Inferior parietal cortex (tissue), 1 donor: ENCODE results near the gene ILRUN.
A peak's percentile ranks its signal among the peaks of the same experiment; 100 is the strongest.
"Not testable (repeated sequence)": the region's sequence is repeated elsewhere in the genome, so short reads cannot be mapped to it uniquely, and the experiment has no call there.

Experiments used
- DNase-seq: peaks from one replicate; pipeline ENCODE4 v3.0.0-alpha.2; 2016; ENCODE audit errors: extremely low spot score

The ILRUN gene

GRCh38 chr6:34696739-34697543 is at the start of gene ILRUN:
ILRUN (minus strand) TSS chr6:34696767; CDS start chr6:34696603, 164 bp downstream.
- DNase-seq, result peak; percentile 98

GRCh38 chr6:34745277-34746103 is 48.9 kb upstream of the ILRUN start:
- DNase-seq, result no peak

- DNase-seq, result not testable (repeated sequence)
Measured at GRCh38 chr6:34744294-34744647, 47.7 kb upstream of the ILRUN start.

- no peak for DNase-seq
Measured at GRCh38 chr6:34743625-34744293, 47.2 kb upstream of the ILRUN start.

DNA sequence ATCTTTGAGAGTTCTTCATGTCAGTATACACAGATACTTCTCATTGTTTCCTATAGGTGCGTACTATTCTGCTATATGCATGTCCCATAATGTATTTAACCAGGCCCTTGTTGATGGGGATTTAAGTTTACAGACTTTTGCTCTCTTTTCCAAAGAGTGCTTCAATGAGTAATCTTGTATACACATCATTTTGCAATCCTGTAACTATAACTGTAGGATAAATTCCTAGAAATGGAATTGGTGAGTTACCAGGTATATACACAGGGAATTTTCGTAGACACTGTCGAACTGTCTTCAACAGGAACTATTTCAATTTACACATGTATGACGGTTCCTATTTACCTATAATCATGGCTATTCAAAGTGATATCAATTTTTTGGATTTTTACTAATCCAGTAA is 45.5 kb upstream of the ILRUN start:
- no peak for DNase-seq

DNA sequence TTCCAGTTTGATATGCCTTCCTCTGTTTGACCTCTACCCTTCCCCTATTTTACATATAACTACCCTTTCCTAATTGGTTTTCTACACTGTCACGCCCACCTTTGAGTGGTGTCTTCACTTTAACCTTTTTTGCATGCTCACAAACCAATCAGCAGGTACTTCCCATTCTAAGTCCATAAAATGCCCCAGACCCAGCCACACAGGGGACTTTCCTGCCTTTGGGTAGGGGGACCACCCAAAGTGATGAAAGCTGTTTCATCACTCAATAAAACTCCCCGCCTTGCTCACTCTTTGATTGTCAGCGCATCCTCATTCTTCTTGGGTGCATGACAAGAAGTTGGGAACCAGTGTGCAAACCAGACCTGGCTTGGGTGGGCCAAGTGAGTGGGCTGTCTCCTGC is 40.3 kb upstream of the ILRUN start:
- DNase-seq, result no peak

DNA sequence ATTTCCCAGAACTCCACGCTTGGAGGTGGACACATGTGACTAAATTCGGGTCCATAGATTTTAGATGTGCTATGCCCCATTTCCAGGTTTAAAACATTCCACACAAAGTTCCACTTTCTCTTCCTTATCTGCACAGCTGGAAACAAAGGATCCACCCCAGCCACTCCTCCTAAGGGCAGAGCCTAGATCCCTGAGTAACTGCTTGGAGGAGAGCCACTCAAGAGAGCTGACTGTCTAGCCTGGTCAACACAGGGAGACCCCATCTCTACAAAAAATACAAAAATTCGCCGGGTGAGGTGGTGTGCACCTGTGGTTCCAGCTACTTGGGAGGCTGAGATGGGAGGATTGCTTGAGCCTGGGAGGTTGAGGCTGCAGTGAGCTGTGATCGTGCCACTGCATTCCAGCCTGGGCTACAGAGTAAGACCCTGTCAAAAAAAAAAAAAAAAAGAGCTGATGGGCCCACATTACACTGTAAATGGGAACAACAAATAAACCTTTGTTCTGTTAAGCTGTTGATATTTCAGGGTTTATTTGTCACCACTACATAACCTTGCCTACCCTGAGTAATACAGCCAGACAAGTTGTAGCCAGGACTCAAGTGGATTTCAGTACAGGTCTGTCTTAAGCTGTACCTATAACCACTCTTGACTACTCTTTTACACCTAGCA is 35.0 kb upstream of the ILRUN start:
- DNase-seq, result no peak

GRCh38 chr6:34729631-34730470 is 33.3 kb upstream of the ILRUN start:
- DNase-seq, result no peak

DNA sequence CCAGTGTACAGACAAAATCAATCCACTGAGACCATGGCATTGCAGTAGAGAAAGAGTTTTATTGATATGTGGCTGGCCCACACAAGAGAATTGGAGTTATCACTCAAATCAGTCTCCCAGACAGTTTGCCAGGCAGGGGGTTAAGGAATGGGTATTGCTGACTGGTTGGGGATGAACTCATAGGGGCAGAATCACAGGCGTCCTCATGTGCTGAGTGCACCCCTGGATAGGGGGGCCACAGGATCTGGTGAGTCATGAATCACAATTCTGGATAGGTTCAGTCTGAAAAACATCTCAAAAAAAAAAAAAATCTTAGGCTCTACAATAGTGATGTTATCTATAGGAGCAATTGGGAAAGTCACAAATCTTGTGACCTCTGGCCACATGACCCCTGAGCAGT is 29.5 kb upstream of the ILRUN start:
- DNase-seq, result no peak

GRCh38 chr6:34723203-34723602 is 26.6 kb upstream of the ILRUN start:
- DNase-seq, result no peak

DNA sequence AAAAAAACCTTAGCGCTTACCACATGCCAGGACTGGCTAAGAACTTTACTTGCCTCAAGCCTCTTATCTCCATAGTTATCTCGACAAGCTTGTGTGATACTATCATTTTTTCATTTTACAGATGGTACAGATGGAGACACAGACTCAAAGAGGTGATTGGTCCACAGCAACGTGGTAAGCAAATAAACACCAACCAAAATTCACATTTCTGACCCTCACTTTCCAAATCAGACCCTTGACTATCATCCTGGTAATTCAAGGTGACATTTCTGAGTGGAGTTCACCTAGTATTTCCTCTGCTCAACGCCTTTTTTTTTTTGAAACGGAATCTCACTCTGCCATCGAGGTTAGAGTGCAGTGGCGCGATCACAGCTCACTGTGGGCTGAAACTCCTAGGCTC is 25.9 kb upstream of the ILRUN start:
- no peak for DNase-seq

GRCh38 chr6:34720160-34720559 is 23.6 kb upstream of the ILRUN start:
- DNase-seq, result not testable (repeated sequence)

DNA sequence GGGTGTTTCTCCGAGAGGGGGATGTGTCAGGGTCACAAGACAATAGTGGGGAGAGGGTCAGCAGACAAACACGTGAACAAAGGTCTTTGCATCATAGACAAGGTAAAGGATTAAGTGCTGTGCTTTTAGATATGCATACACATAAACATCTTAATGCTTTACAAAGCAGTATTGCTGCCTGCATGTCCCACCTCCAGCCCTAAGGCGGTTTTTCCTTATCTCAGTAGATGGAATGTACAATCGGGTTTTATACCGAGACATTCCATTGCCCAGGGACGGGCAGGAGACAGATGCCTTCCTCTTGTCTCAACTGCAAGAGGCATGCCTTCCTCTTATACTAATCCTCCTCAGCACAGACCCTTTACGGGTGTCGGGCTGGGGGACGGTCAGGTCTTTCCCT is 23.1 kb upstream of the ILRUN start:
- not testable (repeated sequence) for DNase-seq

- no peak for DNase-seq
Measured at GRCh38 chr6:34718976-34719375, 22.4 kb upstream of the ILRUN start.

DNA sequence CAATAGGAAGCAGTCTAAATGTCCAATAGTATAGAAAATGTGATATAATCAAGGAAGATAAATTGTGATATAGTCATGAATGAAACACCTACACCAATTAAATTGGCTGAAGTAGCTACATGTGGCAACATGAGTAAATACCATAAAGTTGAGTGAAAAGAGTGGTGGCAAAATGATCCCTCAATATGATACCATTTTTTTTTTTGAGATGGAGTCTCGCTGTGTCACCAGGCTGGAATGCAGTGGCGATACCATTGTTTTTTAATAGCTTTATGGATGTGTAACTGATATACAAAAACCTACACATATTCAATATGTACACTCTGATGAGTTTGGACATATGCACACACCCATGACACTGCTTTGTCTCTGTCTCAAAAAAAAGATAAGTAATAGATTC is 20.9 kb upstream of the ILRUN start:
- DNase-seq, result no peak

GRCh38 chr6:34714663-34715062 is 18.1 kb upstream of the ILRUN start:
- peak; percentile 8 for DNase-seq

DNA sequence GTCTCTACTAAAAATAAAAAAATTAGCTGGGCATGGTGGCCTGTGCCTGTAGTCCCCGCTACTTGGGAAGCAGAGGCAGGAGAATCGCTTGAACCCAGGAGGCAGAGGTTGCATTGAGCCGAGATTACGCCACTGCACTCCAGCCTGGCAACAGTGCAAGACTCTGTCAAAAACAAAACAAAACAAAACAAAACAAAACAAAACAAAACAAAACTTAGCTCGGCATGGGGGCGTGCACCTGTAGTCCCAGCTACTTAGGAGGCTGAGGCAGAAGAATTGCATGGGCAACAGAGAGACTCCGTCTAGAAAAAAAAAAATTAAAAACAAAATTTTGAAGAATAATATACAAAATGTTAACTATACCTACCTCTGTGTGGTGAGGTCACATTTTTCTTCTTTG is 16.3 kb upstream of the ILRUN start:
- DNase-seq, result not testable (repeated sequence)

DNA sequence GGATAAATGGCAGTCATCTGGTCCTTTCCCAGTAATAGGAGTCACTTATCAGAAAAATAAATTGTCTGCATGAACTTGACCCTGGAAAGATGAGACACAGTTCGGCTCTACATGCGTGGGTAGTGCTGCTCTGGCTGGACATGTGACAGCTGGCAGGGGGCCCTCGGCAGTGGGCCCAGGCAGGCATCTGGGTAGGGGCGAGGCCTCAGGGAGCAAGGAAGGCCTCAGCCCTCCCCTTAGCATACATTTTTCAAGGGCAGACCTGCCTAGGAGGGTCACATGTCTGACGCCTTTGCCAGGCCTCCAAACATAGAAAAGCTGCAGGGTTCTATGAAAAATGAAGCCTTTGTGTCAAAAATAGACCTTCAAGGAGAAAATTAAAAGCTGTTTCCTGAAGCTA is 12.8 kb upstream of the ILRUN start:
- peak; percentile 30 for DNase-seq

GRCh38 chr6:34705241-34705640 is 8.7 kb upstream of the ILRUN start:
- DNase-seq, result no peak

DNA sequence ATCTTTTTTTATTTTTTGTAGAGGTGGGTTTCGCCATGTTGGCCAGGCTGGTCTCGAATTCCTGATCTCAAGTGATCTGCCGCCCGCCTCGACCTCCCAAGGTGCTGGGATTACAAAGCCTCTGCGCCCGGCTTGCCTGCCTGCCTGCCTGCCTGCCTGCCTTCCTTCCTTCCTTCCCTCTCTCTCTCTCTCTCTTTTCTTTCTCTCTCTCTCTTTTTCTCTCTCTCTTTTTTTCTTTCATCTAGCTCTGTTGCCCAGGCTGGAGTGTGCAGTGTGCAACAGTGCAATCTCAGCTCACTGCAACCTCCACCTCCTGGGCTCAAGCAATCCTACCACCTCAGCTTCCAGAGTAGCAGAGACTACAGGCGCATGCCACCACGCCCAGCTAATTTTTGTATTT is 4.6 kb upstream of the ILRUN start:
- DNase-seq, result no peak
